Measurements from ENCODE around the gene FDX2. TPM values are rescaled to one million over a fixed set of nuclear protein-coding genes. Genes with fewer than 3 reads are reported as not detected.
A peak's percentile ranks its signal among the peaks of the same experiment; 100 is the strongest.
"Not testable (repeated sequence)": the region's sequence is repeated elsewhere in the genome, so short reads cannot be mapped to it uniquely, and the experiment has no call there.

The FDX2 gene
- total RNA-seq, 2 experiments from 2014 or later, result 8.1 to 14.3 TPM

DNA sequence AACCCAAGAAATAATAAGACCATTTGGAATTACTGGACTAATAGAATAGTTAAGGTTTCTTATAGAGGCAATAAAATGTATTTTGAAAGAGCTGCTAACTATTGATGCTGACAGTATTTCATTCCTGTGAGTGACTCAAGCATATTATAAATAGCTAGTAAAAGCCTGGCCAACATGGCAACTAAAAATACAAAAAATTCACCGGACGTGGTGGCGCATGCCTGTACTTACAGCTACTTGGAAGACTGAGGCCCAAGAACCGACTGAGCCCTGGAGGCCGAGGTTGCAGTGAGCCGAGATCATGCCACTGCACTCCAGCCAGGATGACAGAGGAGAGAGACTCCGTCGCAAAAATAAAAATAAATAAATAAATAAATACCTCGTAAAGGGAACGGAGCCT is 29.0 kb upstream of the FDX2 start:
- Mint-ChIP-seq H3K4me1 (ENCODE audit: low read depth) (peaks cover 9% of the 10 kb centered on the region), H3K27ac (no peak overlapping the region), H3K27me3 (no peaks in the 10 kb centered on the region), H3K9me3 (no peaks in the 10 kb centered on the region), H3K4me3 (no peak overlapping the region), H3K36me3 (ENCODE audit: low read depth) (peaks cover 1% of the 10 kb centered on the region)
- CTCF ChIA-PET, result interaction anchor here (0.7 to 2.9 kb wide), 5 partner anchors 11 to 85 kb away, joined by 3 to 14 read pairs (median 4); partner anchors contain the start of gene RAVER1
- DNase-seq, result no peak
- TF ChIP-seq, protein P1, sequence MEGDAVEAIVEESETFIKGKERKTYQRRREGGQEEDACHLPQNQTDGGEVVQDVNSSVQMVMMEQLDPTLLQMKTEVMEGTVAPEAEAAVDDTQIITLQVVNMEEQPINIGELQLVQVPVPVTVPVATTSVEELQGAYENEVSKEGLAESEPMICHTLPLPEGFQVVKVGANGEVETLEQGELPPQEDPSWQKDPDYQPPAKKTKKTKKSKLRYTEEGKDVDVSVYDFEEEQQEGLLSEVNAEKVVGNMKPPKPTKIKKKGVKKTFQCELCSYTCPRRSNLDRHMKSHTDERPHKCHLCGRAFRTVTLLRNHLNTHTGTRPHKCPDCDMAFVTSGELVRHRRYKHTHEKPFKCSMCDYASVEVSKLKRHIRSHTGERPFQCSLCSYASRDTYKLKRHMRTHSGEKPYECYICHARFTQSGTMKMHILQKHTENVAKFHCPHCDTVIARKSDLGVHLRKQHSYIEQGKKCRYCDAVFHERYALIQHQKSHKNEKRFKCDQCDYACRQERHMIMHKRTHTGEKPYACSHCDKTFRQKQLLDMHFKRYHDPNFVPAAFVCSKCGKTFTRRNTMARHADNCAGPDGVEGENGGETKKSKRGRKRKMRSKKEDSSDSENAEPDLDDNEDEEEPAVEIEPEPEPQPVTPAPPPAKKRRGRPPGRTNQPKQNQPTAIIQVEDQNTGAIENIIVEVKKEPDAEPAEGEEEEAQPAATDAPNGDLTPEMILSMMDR (IDR thresholded peaks at IDR 0.05), result no peak
- intact Hi-C loops (cut with micrococcal nuclease), result no loop called here
- no peak for ATAC-seq
- POLR2A ChIA-PET, result interaction anchor here (0.8 to 1.2 kb wide), 2 partner anchors 17 to 28 kb away, joined by 3 to 4 read pairs; no protein-coding TSS in a partner anchor

DNA sequence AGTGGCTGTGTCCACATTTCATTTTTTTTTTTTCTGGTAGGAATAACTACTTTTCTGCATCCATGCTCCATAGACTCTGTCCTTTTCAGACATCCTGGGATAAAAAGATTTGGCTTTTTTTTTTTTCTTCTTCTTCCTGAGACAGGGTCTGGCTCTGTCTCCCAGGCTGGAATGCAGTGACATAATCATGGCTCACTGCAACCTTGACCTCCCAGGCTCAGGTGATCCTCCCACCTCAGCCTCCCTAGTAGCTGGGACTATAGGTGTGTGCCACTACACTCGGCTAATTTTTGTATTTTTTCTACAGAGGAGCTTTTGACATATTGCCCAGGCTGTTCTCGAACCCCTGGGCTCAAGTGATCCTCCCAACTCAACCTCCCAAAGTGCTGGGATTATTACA is 27.7 kb upstream of the FDX2 start:
- H3K9me3 Mint-ChIP-seq, result no peaks in the 10 kb centered on the region
- intact Hi-C loops (cut with micrococcal nuclease), result no loop called here
- TF ChIP-seq, protein P1 (IDR thresholded peaks at IDR 0.05), result no peak
- no peak for ATAC-seq
- H3K27ac Mint-ChIP-seq, result no peak overlapping the region
- DNase-seq, result no peak
- no peak overlapping the region for H3K4me3 Mint-ChIP-seq
- no peaks in the 10 kb centered on the region for H3K27me3 Mint-ChIP-seq
- no peaks in the 10 kb centered on the region for H3K36me3 Mint-ChIP-seq (ENCODE audit: low read depth)
- POLR2A ChIA-PET, result interaction anchor here (0.8 to 1.1 kb wide), 4 partner anchors 13 to 47 kb away, joined by 3 to 4 read pairs (median 3); no protein-coding TSS in a partner anchor
- CTCF ChIA-PET, result interaction anchor here (2.9 kb wide), 1 partner anchor 45 kb away, joined by 14 read pairs; no protein-coding TSS in a partner anchor
- H3K4me1 Mint-ChIP-seq (ENCODE audit: low read depth), result peaks cover 22% of the 10 kb centered on the region

DNA sequence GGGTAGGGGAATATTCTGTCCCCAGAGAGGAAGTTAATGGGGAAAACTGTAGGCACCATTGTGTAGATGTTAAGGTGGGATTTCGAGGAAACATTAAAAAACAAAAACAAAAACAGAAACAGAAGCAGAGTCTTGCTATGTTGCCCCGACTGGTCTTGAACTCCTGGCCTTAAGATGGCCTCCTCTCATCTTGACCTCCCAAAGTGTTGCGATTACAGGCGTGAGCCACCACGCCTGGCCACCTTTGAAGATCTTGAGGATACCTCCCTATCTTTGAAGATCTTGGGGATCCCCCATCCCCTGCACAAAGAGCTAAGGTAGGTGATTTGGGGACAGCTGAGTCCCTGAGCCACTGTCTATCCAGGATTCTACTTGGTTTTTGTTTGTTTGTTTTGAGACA is 24.2 kb upstream of the FDX2 start:
- POLR2A ChIA-PET, result no interaction called here
- no peak for ATAC-seq
- intact Hi-C loops (cut with micrococcal nuclease), result loop anchor here (10.0 kb wide), 1 partner anchor 45 kb away; the partner anchor contains the start of gene TYK2

DNA sequence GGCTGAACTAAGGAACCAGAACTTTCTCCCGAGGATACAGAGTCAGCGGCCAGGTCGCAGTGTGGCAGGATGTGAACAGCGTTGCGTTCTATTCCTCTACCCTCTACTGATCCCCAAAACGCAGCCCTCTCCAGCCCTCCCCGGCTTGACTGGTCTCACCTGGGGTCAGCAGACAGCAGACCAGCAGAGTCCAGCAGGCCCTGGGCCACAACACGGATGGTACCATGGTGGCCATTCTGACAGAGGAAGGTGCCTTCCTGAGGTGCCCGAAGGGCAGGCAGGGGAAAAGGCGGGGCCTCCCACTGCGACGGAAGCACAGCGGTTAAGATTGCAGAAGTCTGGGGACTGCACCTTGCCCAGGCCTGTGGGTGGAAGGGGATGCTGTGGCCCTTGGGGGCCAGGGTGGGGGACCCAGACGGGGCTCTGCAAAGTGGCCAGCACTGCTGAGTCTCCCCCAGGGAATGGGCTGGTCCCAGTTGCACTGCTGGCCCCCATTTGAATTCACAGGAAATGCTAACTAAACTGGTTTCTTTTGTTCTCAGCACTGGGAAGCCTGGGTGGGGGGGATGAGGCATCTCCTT is 23.7 kb upstream of the FDX2 start, which contains the start of gene ICAM3:
ICAM3 (minus strand) TSS at position 245 of the 581 bp plus-strand sequence; CDS start at position 235, 10 bp downstream.
- ATAC-seq (peak; percentile 96), DNase-seq (peak; percentile 85)
- TF ChIP-seq, protein P1 (IDR thresholded peaks at IDR 0.05), result no peak
- Mint-ChIP-seq H3K9me3 (no peaks in the 10 kb centered on the region), H3K4me1 (ENCODE audit: low read depth) (peaks cover 39% of the 10 kb centered on the region), H3K4me3 (peak within 1 kb of the TSS; percentile 96), H3K36me3 (ENCODE audit: low read depth) (peaks cover 9% of the 10 kb centered on the region), H3K27me3 (no peaks in the 10 kb centered on the region), H3K27ac (peak within 1 kb of the TSS; percentile 95)
- intact Hi-C loops (cut with micrococcal nuclease), result loop anchor here (10.0 kb wide), 1 partner anchor 45 kb away; the partner anchor contains the start of gene TYK2
- CTCF ChIA-PET, result no interaction called here
- POLR2A ChIA-PET, result no interaction called here

More for the DNA sequence above, 24.2 kb upstream of the FDX2 start:
- DNase-seq, result no peak
- CTCF ChIA-PET, result interaction anchor here (0.9 to 1.5 kb wide), 4 partner anchors 50 to 138 kb away, joined by 3 to 4 read pairs (median 3); partner anchors contain the start of gene ICAM5
- no peaks in the 10 kb centered on the region for H3K9me3 Mint-ChIP-seq
- H3K27ac Mint-ChIP-seq, result peak overlapping the region; percentile 95
- TF ChIP-seq, protein P1 (IDR thresholded peaks at IDR 0.05), result no peak
- no peaks in the 10 kb centered on the region for H3K27me3 Mint-ChIP-seq
- H3K4me3 Mint-ChIP-seq, result peak overlapping the region; percentile 96
- peaks cover 6% of the 10 kb centered on the region for H3K36me3 Mint-ChIP-seq (ENCODE audit: low read depth)
- H3K4me1 Mint-ChIP-seq (ENCODE audit: low read depth), result peaks cover 35% of the 10 kb centered on the region

DNA sequence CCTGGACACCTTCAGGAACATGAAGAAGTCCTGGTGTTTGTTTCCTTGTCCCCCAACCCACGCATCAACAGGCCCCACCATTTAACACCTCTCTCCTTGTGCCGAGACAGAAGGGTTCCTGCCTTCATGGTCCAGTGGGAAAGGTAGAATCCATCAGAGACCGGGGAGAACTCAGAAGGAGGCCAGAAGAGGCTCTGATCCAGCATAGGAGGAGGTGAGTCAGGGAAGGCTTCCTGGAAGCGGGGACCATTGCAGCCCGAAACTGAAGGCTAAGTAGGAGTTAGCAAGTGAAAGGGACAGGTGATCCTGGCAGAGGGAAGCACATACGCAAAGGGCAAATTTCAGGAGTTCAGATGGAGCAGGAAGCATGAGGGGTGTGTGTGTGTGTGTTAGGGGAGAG is 23.1 kb upstream of the FDX2 start:
- TF ChIP-seq, protein P1 (IDR thresholded peaks at IDR 0.05), result no peak
- H3K27me3 Mint-ChIP-seq, result no peaks in the 10 kb centered on the region
- ChIA-PET POLR2A (no interaction called here), CTCF (interaction anchor here (1.6 kb wide), 1 partner anchor 50 kb away, joined by 5 read pairs; the partner anchor contains the start of gene ICAM5)
- H3K4me3 Mint-ChIP-seq, result peak overlapping the region; percentile 96
- DNase-seq (peak; percentile 22), ATAC-seq (peak; percentile 12)
- no peaks in the 10 kb centered on the region for H3K9me3 Mint-ChIP-seq
- H3K27ac Mint-ChIP-seq, result peak overlapping the region; percentile 95
- peaks cover 13% of the 10 kb centered on the region for H3K36me3 Mint-ChIP-seq (ENCODE audit: low read depth)
- intact Hi-C loops (cut with micrococcal nuclease), result loop anchor here (10.0 kb wide), 1 partner anchor 46 kb away; the partner anchor contains the start of gene TYK2
- H3K4me1 Mint-ChIP-seq (ENCODE audit: low read depth), result peaks cover 43% of the 10 kb centered on the region

DNA sequence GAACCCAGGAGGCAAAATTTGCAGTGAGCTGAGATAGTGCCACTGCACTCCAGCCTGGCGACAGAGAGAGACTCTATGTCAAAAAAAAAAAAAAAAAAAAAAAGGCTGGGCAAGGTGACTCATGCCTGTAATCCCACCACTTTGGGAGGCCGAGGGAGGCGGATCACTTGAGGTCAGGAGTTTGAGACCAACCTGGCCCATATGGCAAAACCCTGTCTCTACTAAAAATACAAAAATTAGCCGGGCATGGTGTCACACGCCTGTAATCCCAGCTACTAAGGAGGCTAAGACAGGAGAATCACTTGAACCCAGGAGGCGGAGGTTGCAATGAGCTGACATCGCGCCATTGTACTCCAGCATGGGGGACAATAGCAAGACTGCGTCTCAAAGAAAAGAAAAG is 20.9 kb upstream of the FDX2 start:
- H3K4me3 Mint-ChIP-seq, ATAC-seq, H3K27me3 Mint-ChIP-seq, DNase-seq, H3K9me3 Mint-ChIP-seq: not testable (repeated sequence)
- peak overlapping the region; percentile 34 for H3K27ac Mint-ChIP-seq
- H3K36me3 Mint-ChIP-seq (ENCODE audit: low read depth), result peaks cover 32% of the 10 kb centered on the region
- CTCF ChIA-PET, result interaction anchor here (1.0 kb wide), 1 partner anchor 12 kb away, joined by 3 read pairs; no protein-coding TSS in a partner anchor
- H3K4me1 Mint-ChIP-seq (ENCODE audit: low read depth), result peaks cover 56% of the 10 kb centered on the region
- intact Hi-C loops (cut with micrococcal nuclease), result loop anchor here (10.0 kb wide), 1 partner anchor 48 kb away; the partner anchor contains the start of gene TYK2
- POLR2A ChIA-PET, result interaction anchor here (0.7 kb wide), 2 partner anchors 20 to 201 kb away, joined by 3 read pairs; no protein-coding TSS in a partner anchor

All from activated CD8-positive, alpha-beta T cell treated with anti-CD3 and anti-CD28 coated beads for 36 hours (primary cell).